ENCODE data around the gene CAMTA1.
"Not testable (repeated sequence)": the region's sequence is repeated elsewhere in the genome, so short reads cannot be mapped to it uniquely, and the experiment has no call there.

Gene CAMTA1

GRCh38 chr1:6809461-6809860 lies 24.2 kb downstream of the CAMTA1 start:
- Histone ChIP-seq H3K9me3 (ENCODE audit: control insufficient read depth, low read length) (no peaks in the 10 kb centered on the region), H3K4me1 (ENCODE audit: control insufficient read depth, insufficient read depth, low read length) (peaks cover 4% of the 10 kb centered on the region), H3K27ac (ENCODE audit: insufficient read depth, low read depth, low read length, poor library complexity, severe bottlenecking) (no peak overlapping the region), H3K4me3 (ENCODE audit: insufficient read depth, low read depth, low read length) (no peak overlapping the region), H3K36me3 (ENCODE audit: control insufficient read depth, insufficient read depth, low read length) (no peaks in the 10 kb centered on the region), H3K27me3 (ENCODE audit: control insufficient read depth, insufficient read depth, low read length, poor library complexity, severe bottlenecking) (no peaks in the 10 kb centered on the region)
- WGBS, 2 experiments = 90 to 96% methylated on average over 2 of the region's 2 CpGs

- not testable (repeated sequence) for H3K27me3 ChIP-seq (ENCODE audit: control insufficient read depth, insufficient read depth, low read length, poor library complexity, severe bottlenecking); H3K36me3 ChIP-seq (ENCODE audit: control insufficient read depth, insufficient read depth, low read length); H3K27ac ChIP-seq (ENCODE audit: insufficient read depth, low read depth, low read length, poor library complexity, severe bottlenecking); H3K4me3 ChIP-seq (ENCODE audit: insufficient read depth, low read depth, low read length); H3K9me3 ChIP-seq (ENCODE audit: control insufficient read depth, low read length); H3K4me1 ChIP-seq (ENCODE audit: control insufficient read depth, insufficient read depth, low read length)
- WGBS, 2 experiments = 94% methylated on average over 15 of the region's 15 CpGs
Observed at GRCh38 chr1:6810146-6810734, 25.0 kb downstream of the CAMTA1 start.

- H3K36me3 ChIP-seq (ENCODE audit: control insufficient read depth, insufficient read depth, low read length) = no peaks in the 10 kb centered on the region
- WGBS, 2 experiments = 94 to 97% methylated on average over 8 of the region's 8 CpGs
- no peaks in the 10 kb centered on the region for H3K27me3 ChIP-seq (ENCODE audit: control insufficient read depth, insufficient read depth, low read length, poor library complexity, severe bottlenecking)
- no peak overlapping the region for H3K4me3 ChIP-seq (ENCODE audit: insufficient read depth, low read depth, low read length)
- peaks cover 4% of the 10 kb centered on the region for H3K4me1 ChIP-seq (ENCODE audit: control insufficient read depth, insufficient read depth, low read length)
- H3K27ac ChIP-seq (ENCODE audit: insufficient read depth, low read depth, low read length, poor library complexity, severe bottlenecking) = no peak overlapping the region
- H3K9me3 ChIP-seq (ENCODE audit: control insufficient read depth, low read length) = no peaks in the 10 kb centered on the region
Observed at GRCh38 chr1:6811583-6811982, 26.3 kb downstream of the CAMTA1 start.

- Histone ChIP-seq H3K27ac (ENCODE audit: insufficient read depth, low read depth, low read length, poor library complexity, severe bottlenecking) (no peak overlapping the region), H3K36me3 (ENCODE audit: control insufficient read depth, insufficient read depth, low read length) (no peaks in the 10 kb centered on the region), H3K4me3 (ENCODE audit: insufficient read depth, low read depth, low read length) (no peak overlapping the region), H3K4me1 (ENCODE audit: control insufficient read depth, insufficient read depth, low read length) (no peaks in the 10 kb centered on the region), H3K27me3 (ENCODE audit: control insufficient read depth, insufficient read depth, low read length, poor library complexity, severe bottlenecking) (no peaks in the 10 kb centered on the region), H3K9me3 (ENCODE audit: control insufficient read depth, low read length) (no peaks in the 10 kb centered on the region)
- 100% methylated on average over 1 of the region's 1 CpG for WGBS, 2 experiments
Observed at GRCh38 chr1:6813165-6813564, 27.9 kb downstream of the CAMTA1 start.

GRCh38 chr1:6815726-6816125 lies 30.5 kb downstream of the CAMTA1 start:
- no peak overlapping the region for H3K4me3 ChIP-seq (ENCODE audit: insufficient read depth, low read depth, low read length)
- no peaks in the 10 kb centered on the region for H3K27me3 ChIP-seq (ENCODE audit: control insufficient read depth, insufficient read depth, low read length, poor library complexity, severe bottlenecking)
- H3K9me3 ChIP-seq (ENCODE audit: control insufficient read depth, low read length) = no peaks in the 10 kb centered on the region
- no peak overlapping the region for H3K27ac ChIP-seq (ENCODE audit: insufficient read depth, low read depth, low read length, poor library complexity, severe bottlenecking)
- WGBS, 2 experiments = 95% methylated on average over 2 of the region's 2 CpGs
- H3K4me1 ChIP-seq (ENCODE audit: control insufficient read depth, insufficient read depth, low read length) = no peaks in the 10 kb centered on the region
- H3K36me3 ChIP-seq (ENCODE audit: control insufficient read depth, insufficient read depth, low read length) = no peaks in the 10 kb centered on the region

- Histone ChIP-seq H3K36me3 (ENCODE audit: control insufficient read depth, insufficient read depth, low read length) (no peaks in the 10 kb centered on the region), H3K27me3 (ENCODE audit: control insufficient read depth, insufficient read depth, low read length, poor library complexity, severe bottlenecking) (no peaks in the 10 kb centered on the region), H3K27ac (ENCODE audit: insufficient read depth, low read depth, low read length, poor library complexity, severe bottlenecking) (no peak overlapping the region), H3K9me3 (ENCODE audit: control insufficient read depth, low read length) (no peaks in the 10 kb centered on the region), H3K4me3 (ENCODE audit: insufficient read depth, low read depth, low read length) (no peak overlapping the region), H3K4me1 (ENCODE audit: control insufficient read depth, insufficient read depth, low read length) (no peaks in the 10 kb centered on the region)
- 90 to 99% methylated on average over 6 of the region's 6 CpGs for WGBS, 2 experiments
Observed at GRCh38 chr1:6819246-6820040, 34.2 kb downstream of the CAMTA1 start.

- Histone ChIP-seq H3K27me3 (ENCODE audit: control insufficient read depth, insufficient read depth, low read length, poor library complexity, severe bottlenecking) (no peaks in the 10 kb centered on the region), H3K4me1 (ENCODE audit: control insufficient read depth, insufficient read depth, low read length) (no peaks in the 10 kb centered on the region), H3K36me3 (ENCODE audit: control insufficient read depth, insufficient read depth, low read length) (no peaks in the 10 kb centered on the region), H3K27ac (ENCODE audit: insufficient read depth, low read depth, low read length, poor library complexity, severe bottlenecking) (no peak overlapping the region), H3K4me3 (ENCODE audit: insufficient read depth, low read depth, low read length) (no peak overlapping the region), H3K9me3 (ENCODE audit: control insufficient read depth, low read length) (no peaks in the 10 kb centered on the region)
- WGBS, 2 experiments = 92 to 100% methylated on average over 1 to 2 of the region's 2 CpGs
Observed at GRCh38 chr1:6820899-6821298, 35.6 kb downstream of the CAMTA1 start.

GRCh38 chr1:6822530-6823359 lies 37.5 kb downstream of the CAMTA1 start:
- Histone ChIP-seq H3K9me3 (ENCODE audit: control insufficient read depth, low read length) (no peaks in the 10 kb centered on the region), H3K27me3 (ENCODE audit: control insufficient read depth, insufficient read depth, low read length, poor library complexity, severe bottlenecking) (no peaks in the 10 kb centered on the region), H3K27ac (ENCODE audit: insufficient read depth, low read depth, low read length, poor library complexity, severe bottlenecking) (no peak overlapping the region), H3K4me3 (ENCODE audit: insufficient read depth, low read depth, low read length) (no peak overlapping the region), H3K4me1 (ENCODE audit: control insufficient read depth, insufficient read depth, low read length) (no peaks in the 10 kb centered on the region), H3K36me3 (ENCODE audit: control insufficient read depth, insufficient read depth, low read length) (no peaks in the 10 kb centered on the region)
- 94 to 95% methylated on average over 8 to 10 of the region's 10 CpGs for WGBS, 2 experiments

GRCh38 chr1:6823793-6824192 lies 38.5 kb downstream of the CAMTA1 start:
- Histone ChIP-seq H3K36me3 (ENCODE audit: control insufficient read depth, insufficient read depth, low read length) (no peaks in the 10 kb centered on the region), H3K4me3 (ENCODE audit: insufficient read depth, low read depth, low read length) (no peak overlapping the region), H3K4me1 (ENCODE audit: control insufficient read depth, insufficient read depth, low read length) (no peaks in the 10 kb centered on the region), H3K9me3 (ENCODE audit: control insufficient read depth, low read length) (no peaks in the 10 kb centered on the region), H3K27me3 (ENCODE audit: control insufficient read depth, insufficient read depth, low read length, poor library complexity, severe bottlenecking) (no peaks in the 10 kb centered on the region), H3K27ac (ENCODE audit: insufficient read depth, low read depth, low read length, poor library complexity, severe bottlenecking) (no peak overlapping the region)

- 95 to 97% methylated on average over 6 of the region's 6 CpGs for WGBS, 2 experiments
- H3K27ac ChIP-seq (ENCODE audit: insufficient read depth, low read depth, low read length, poor library complexity, severe bottlenecking) = no peak overlapping the region
- H3K4me3 ChIP-seq (ENCODE audit: insufficient read depth, low read depth, low read length) = no peak overlapping the region
Observed at GRCh38 chr1:6824665-6825368, 39.6 kb downstream of the CAMTA1 start.

More at GRCh38 chr1:6824665-6825368, 39.6 kb downstream of the CAMTA1 start:
- peaks cover 4% of the 10 kb centered on the region for H3K36me3 ChIP-seq (ENCODE audit: control insufficient read depth, insufficient read depth, low read length)
- H3K9me3 ChIP-seq (ENCODE audit: control insufficient read depth, low read length) = no peaks in the 10 kb centered on the region
- H3K27me3 ChIP-seq (ENCODE audit: control insufficient read depth, insufficient read depth, low read length, poor library complexity, severe bottlenecking) = no peaks in the 10 kb centered on the region
- H3K4me1 ChIP-seq (ENCODE audit: control insufficient read depth, insufficient read depth, low read length) = no peaks in the 10 kb centered on the region
